Activated T-cell treated with anti-CD3 and anti-CD28 coated beads, Interleukin-2, amount 50 U/mL, for 24 hours (primary cell): ENCODE measurements around the gene TTC29.
"Not testable (repeated sequence)": the region's sequence is repeated elsewhere in the genome, so short reads cannot be mapped to it uniquely, and the experiment has no call there.

ENCODE experiments used
- DNase-seq: peaks from one replicate; pipeline ENCODE4 v3.0.0-alpha.2; 2020
- H3K27ac Mint-ChIP-seq: 2 replicates; pipeline ENCODE4 v1.8.0; 2020; ENCODE audit warnings: mild to moderate bottlenecking, mixed read lengths
- H3K27me3 Mint-ChIP-seq: 2 replicates; pipeline ENCODE4 v1.8.0; 2020; ENCODE audit warnings: mixed read lengths
- H3K36me3 Mint-ChIP-seq: 2 replicates; pipeline ENCODE4 v1.8.0; 2020; ENCODE audit warnings: low read depth, mixed read lengths
- H3K4me1 Mint-ChIP-seq: 2 replicates; pipeline ENCODE4 v1.8.0; 2020; ENCODE audit warnings: low read depth, mixed read lengths
- H3K4me3 Mint-ChIP-seq: 2 replicates; pipeline ENCODE4 v1.8.0; 2020; ENCODE audit warnings: mild to moderate bottlenecking, moderate library complexity, mixed read lengths
- H3K9me3 Mint-ChIP-seq: 2 replicates; pipeline ENCODE4 v1.8.0; 2020; ENCODE audit warnings: mixed read lengths

Gene TTC29

GRCh38 chr4:146709956-146710355 lies 235.7 kb downstream of the TTC29 start:
- Mint-ChIP-seq H3K9me3 (peaks cover 1% of the 10 kb centered on the region), H3K4me3 (no peak overlapping the region), H3K27me3 (peaks cover 11% of the 10 kb centered on the region), H3K27ac (no peak overlapping the region), H3K36me3 (no peaks in the 10 kb centered on the region), H3K4me1 (no peaks in the 10 kb centered on the region)
- DNase-seq, result no peak

GRCh38 chr4:146699910-146700309 lies 245.8 kb downstream of the TTC29 start:
- Mint-ChIP-seq H3K27me3 (no peaks in the 10 kb centered on the region), H3K4me3 (no peak overlapping the region), H3K9me3 (peaks cover under 1% of the 10 kb centered on the region), H3K27ac (no peak overlapping the region), H3K4me1 (no peaks in the 10 kb centered on the region), H3K36me3 (no peaks in the 10 kb centered on the region)
- DNase-seq, result no peak

GRCh38 chr4:146674829-146675570 lies 270.7 kb downstream of the TTC29 start:
- Mint-ChIP-seq H3K27ac (no peak overlapping the region), H3K4me3 (no peak overlapping the region), H3K36me3 (no peaks in the 10 kb centered on the region), H3K9me3 (no peaks in the 10 kb centered on the region), H3K27me3 (peaks cover 7% of the 10 kb centered on the region), H3K4me1 (no peaks in the 10 kb centered on the region)
- no peak for DNase-seq

- H3K36me3 Mint-ChIP-seq, H3K4me1 Mint-ChIP-seq, DNase-seq, H3K4me3 Mint-ChIP-seq, H3K27ac Mint-ChIP-seq, H3K9me3 Mint-ChIP-seq: not testable (repeated sequence)
- H3K27me3 Mint-ChIP-seq, result peaks cover 18% of the 10 kb centered on the region
Observed at GRCh38 chr4:146663968-146664311, 281.7 kb downstream of the TTC29 start.

- DNase-seq, result no peak
- Mint-ChIP-seq H3K4me3 (no peak overlapping the region), H3K36me3 (no peaks in the 10 kb centered on the region), H3K27ac (no peak overlapping the region), H3K27me3 (peaks cover 30% of the 10 kb centered on the region), H3K9me3 (peaks cover 4% of the 10 kb centered on the region), H3K4me1 (no peaks in the 10 kb centered on the region)
Observed at GRCh38 chr4:146661367-146661766, 284.3 kb downstream of the TTC29 start.
